CD8-positive, alpha-beta memory T cell (primary cell): ENCODE data around the gene NLRC4. TPM values are rescaled to one million over a fixed set of nuclear protein-coding genes. Genes with fewer than 3 reads are reported as not detected.
"Not testable (repeated sequence)": the region's sequence is repeated elsewhere in the genome, so short reads cannot be mapped to it uniquely, and the experiment has no call there.

Experiments used
- CTCF ChIA-PET: fragments of 350-600 bp; sonication (Branson Sonifier 250); formaldehyde crosslinking; loops from one replicate; lab custom pipeline; 2021; ENCODE audit warnings: antibody characterized with exemption; lab: Charles Lee
- POLR2A ChIA-PET: fragments of 350-600 bp; sonication (Branson Sonifier 250); formaldehyde crosslinking; loops from one replicate; lab custom pipeline; 2021; ENCODE audit warnings: antibody characterized with exemption; lab: Charles Lee
- DNase-seq, 5 donors: peaks; one replicate each; pipeline versions ENCODE4 v3.0.0 to v3.0.0-alpha.2; 2020 to 2022; ENCODE audit warnings: mixed read lengths in 1 of 5
- H3K27ac ChIP-seq: one replicate; pipeline ENCODE4 v1.7.0; 2013; ENCODE audit warnings: low read depth, mild to moderate bottlenecking, low read length, moderate library complexity
- H3K27me3 ChIP-seq: 2 replicates; pipeline ENCODE4 v1.7.0; 2013; ENCODE audit warnings: low read length, mild to moderate bottlenecking; ENCODE audit not compliant: insufficient read depth, poor library complexity, severe bottlenecking
- H3K36me3 ChIP-seq: 2 replicates; pipeline ENCODE4 v1.7.0; 2013; ENCODE audit warnings: mild to moderate bottlenecking, low read length, moderate library complexity; ENCODE audit not compliant: insufficient read depth
- H3K4me1 ChIP-seq: 2 replicates; pipeline ENCODE4 v1.7.0; 2013; ENCODE audit warnings: mild to moderate bottlenecking, low read length, moderate library complexity; ENCODE audit not compliant: insufficient read depth
- H3K4me3 ChIP-seq: 2 replicates; pipeline ENCODE4 v1.7.0; 2013; ENCODE audit warnings: mild to moderate bottlenecking, low read length
- H3K9me3 ChIP-seq: 2 replicates; pipeline ENCODE4 v1.7.0; 2013; ENCODE audit warnings: mild to moderate bottlenecking, low read length
- H3K27ac Mint-ChIP-seq, 8 donors: one replicate each; pipeline ENCODE4 v1.8.0; 2020 to 2021; ENCODE audit warnings: mixed read lengths in 8 of 8, mild to moderate bottlenecking in 6 of 8, inconsistent platforms in 3 of 8, moderate library complexity in 3 of 8
- H3K27me3 Mint-ChIP-seq, 2 donors: one replicate each; pipeline ENCODE4 v1.8.0; 2020 to 2021; ENCODE audit warnings: mixed read lengths in 2 of 2, mild to moderate bottlenecking in 1 of 2, moderate library complexity in 1 of 2
- H3K36me3 Mint-ChIP-seq, 3 donors: one replicate each; pipeline ENCODE4 v1.8.0; 2020 to 2021; ENCODE audit warnings: mixed read lengths in 3 of 3, inconsistent platforms in 1 of 3, mild to moderate bottlenecking in 1 of 3
- H3K4me1 Mint-ChIP-seq, 3 donors: one replicate each; pipeline ENCODE4 v1.8.0; 2020 to 2021; ENCODE audit warnings: mixed read lengths in 3 of 3, inconsistent platforms in 1 of 3, mild to moderate bottlenecking in 1 of 3
- H3K4me3 Mint-ChIP-seq, 7 donors: one replicate each; pipeline ENCODE4 v1.8.0; 2020 to 2021; ENCODE audit warnings: mixed read lengths in 7 of 7, mild to moderate bottlenecking in 6 of 7, moderate library complexity in 4 of 7, inconsistent platforms in 2 of 7
- H3K9me3 Mint-ChIP-seq, 5 donors: one replicate each; pipeline ENCODE4 v1.8.0; 2020 to 2022; ENCODE audit warnings: mixed read lengths in 5 of 5, mild to moderate bottlenecking in 3 of 5, moderate library complexity in 2 of 5, inconsistent platforms in 1 of 5
- polyA plus RNA-seq: library from polyadenylated mRNA; unstranded; fragments of 300-500 nt; fragmentation: Illumina TruSeq; gene quantifications from one replicate; pipeline ENCODE4 v1.2.3, GENCODE V29; 2021
- total RNA-seq, 2 experiments: library from RNA; stranded (reverse); gene quantifications; one replicate each; pipeline ENCODE4 v1.2.3, GENCODE V29; 2021

NLRC4 gene, protein sequence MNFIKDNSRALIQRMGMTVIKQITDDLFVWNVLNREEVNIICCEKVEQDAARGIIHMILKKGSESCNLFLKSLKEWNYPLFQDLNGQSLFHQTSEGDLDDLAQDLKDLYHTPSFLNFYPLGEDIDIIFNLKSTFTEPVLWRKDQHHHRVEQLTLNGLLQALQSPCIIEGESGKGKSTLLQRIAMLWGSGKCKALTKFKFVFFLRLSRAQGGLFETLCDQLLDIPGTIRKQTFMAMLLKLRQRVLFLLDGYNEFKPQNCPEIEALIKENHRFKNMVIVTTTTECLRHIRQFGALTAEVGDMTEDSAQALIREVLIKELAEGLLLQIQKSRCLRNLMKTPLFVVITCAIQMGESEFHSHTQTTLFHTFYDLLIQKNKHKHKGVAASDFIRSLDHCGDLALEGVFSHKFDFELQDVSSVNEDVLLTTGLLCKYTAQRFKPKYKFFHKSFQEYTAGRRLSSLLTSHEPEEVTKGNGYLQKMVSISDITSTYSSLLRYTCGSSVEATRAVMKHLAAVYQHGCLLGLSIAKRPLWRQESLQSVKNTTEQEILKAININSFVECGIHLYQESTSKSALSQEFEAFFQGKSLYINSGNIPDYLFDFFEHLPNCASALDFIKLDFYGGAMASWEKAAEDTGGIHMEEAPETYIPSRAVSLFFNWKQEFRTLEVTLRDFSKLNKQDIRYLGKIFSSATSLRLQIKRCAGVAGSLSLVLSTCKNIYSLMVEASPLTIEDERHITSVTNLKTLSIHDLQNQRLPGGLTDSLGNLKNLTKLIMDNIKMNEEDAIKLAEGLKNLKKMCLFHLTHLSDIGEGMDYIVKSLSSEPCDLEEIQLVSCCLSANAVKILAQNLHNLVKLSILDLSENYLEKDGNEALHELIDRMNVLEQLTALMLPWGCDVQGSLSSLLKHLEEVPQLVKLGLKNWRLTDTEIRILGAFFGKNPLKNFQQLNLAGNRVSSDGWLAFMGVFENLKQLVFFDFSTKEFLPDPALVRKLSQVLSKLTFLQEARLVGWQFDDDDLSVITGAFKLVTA
- total RNA-seq (under 1 TPM; 0.07 to 0.16 TPM), polyA plus RNA-seq (not detected)

DNA sequence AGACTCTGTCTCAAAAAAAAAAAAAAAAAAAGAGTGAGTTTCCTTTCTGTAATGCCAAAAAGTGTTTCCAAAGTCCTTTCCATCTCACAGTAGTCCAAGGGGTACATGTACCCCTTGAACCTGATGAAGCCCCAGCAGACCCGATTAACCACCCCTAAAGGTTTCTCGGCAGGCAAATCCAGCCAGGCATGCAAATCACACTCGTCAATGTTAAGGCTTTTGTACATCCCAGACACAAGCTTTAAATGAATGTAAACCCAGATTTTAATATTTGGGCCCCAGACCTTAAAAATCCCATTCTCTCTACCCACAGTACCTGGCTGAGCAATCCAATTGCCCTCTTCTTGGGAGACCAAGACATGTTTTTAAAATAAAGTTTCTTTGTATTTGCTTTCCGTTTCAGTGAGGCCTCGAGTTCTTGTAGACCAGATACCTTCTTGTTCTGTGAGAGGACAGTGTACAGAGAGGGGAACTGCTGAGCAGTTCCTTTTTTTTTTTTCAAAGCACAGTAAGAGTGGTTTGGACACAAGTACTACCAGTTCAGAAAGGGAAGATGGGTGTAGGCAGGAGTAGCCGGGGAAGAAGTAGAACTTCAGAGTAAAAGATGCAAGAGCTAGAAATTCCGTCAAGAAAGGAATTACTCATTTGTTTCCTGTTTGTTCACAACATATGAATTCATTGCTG is at the start of gene NLRC4:
NLRC4 (minus strand) TSS at position 465 of the 684 bp plus-strand sequence. CDS start 8,111 bp downstream, outside the sequence.
- Mint-ChIP-seq H3K27me3 (peaks cover 8 to 10% of the 10 kb centered on the region in 2 donors), H3K36me3 (no peaks in the 10 kb centered on the region), H3K4me1 (peaks cover 0 to 6% (median 2%) of the 10 kb centered on the region in 3 donors), H3K9me3 (no peaks in the 10 kb centered on the region), H3K4me3 (no peak within 1 kb of the TSS), H3K27ac (peak within 1 kb of the TSS in 2 of 8 donors; percentile 3 to 38)
- H3K27ac ChIP-seq, result no peak within 1 kb of the TSS
- no peaks in the 10 kb centered on the region for H3K36me3 ChIP-seq
- POLR2A ChIA-PET, result no interaction called here
- H3K4me3 ChIP-seq, result no peak within 1 kb of the TSS
- no peaks in the 10 kb centered on the region for H3K9me3 ChIP-seq
- DNase-seq, result no peak
- H3K4me1 ChIP-seq, result no peaks in the 10 kb centered on the region
- no peaks in the 10 kb centered on the region for H3K27me3 ChIP-seq
- CTCF ChIA-PET, result no interaction called here

- H3K27ac ChIP-seq, result no peak overlapping the region
- Mint-ChIP-seq H3K27me3 (no peaks in the 10 kb centered on the region), H3K36me3 (peaks cover 0 to 40% (median 6%) of the 10 kb centered on the region in 3 donors), H3K4me3 (no peak overlapping the region), H3K9me3 (no peaks in the 10 kb centered on the region), H3K4me1 (no peaks in the 10 kb centered on the region), H3K27ac (no peak overlapping the region)
- ChIA-PET POLR2A (no interaction called here), CTCF (no interaction called here)
- no peaks in the 10 kb centered on the region for H3K27me3 ChIP-seq
- H3K9me3 ChIP-seq, result no peaks in the 10 kb centered on the region
- peaks cover 9% of the 10 kb centered on the region for H3K36me3 ChIP-seq
- no peaks in the 10 kb centered on the region for H3K4me1 ChIP-seq
- no peak overlapping the region for H3K4me3 ChIP-seq
- no peak for DNase-seq
Observed at GRCh38 chr2:32310577-32310976, 45.9 kb upstream of the NLRC4 start.

DNA sequence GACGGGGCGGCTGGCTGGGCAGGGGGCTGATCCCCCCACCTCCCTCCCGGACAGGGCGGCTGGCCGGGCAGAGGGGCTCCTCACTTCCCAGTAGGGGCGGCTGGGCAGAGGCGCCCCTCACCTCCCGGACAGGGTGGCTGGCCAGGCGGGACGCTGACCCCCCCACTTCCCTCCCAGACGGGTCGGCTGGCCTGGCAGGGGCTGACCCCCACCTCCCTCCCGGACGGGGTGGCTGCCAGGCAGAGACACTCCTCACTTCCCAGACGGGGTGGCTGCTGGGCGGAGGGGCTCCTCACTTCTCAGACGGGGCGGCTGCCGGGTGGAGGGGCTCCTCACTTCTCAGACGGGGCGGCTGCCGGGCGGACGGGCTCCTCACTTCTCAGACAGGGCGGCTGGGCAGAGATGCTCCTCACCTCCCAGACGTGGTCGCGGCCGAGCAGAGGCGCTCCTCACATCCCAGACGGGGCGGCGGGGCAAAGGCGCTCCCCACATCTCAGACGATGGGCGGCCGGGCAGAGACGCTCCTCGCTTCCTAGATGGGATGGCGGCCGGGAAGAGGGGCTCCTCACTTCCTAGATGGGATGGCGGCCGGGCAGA is 29.4 kb upstream of the NLRC4 start:
- Mint-ChIP-seq H3K4me1 (peaks cover 8 to 11% (median 11%) of the 10 kb centered on the region in 3 donors), H3K36me3 (peaks cover 10 to 60% (median 16%) of the 10 kb centered on the region in 3 donors)
- POLR2A ChIA-PET, H3K36me3 ChIP-seq, H3K9me3 Mint-ChIP-seq, H3K27ac ChIP-seq, DNase-seq, H3K27me3 Mint-ChIP-seq, H3K27me3 ChIP-seq, H3K4me3 Mint-ChIP-seq, H3K9me3 ChIP-seq, H3K4me3 ChIP-seq, CTCF ChIA-PET, H3K27ac Mint-ChIP-seq: not testable (repeated sequence)
- peaks cover 10% of the 10 kb centered on the region for H3K4me1 ChIP-seq

DNA sequence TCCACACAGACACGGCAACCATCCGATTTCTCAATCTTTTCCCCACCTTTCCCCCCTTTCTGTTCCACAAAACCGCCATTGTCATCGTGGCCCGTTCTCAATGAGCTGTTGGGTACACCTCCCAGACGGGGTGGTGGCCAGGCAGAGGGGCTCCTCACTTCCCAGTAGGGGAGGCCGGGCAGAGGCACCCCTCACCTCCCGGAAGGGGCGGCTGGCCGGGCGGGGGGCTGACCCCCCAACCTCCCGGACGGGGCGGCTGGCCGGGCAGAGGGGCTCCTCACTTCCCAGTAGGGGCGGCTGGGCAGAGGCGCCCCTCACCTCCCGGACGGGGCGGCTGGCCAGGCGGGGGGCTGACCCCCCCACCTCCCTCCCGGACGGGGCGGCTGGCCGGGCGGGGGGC is 28.8 kb upstream of the NLRC4 start:
- H3K27ac Mint-ChIP-seq, result not testable (repeated sequence)

GRCh38 chr2:32291746-32292145 is 27.1 kb upstream of the NLRC4 start:
- Histone ChIP-seq H3K36me3 (no peaks in the 10 kb centered on the region), H3K4me1 (peaks cover 13% of the 10 kb centered on the region), H3K9me3 (no peaks in the 10 kb centered on the region), H3K27me3 (no peaks in the 10 kb centered on the region), H3K27ac (no peak overlapping the region), H3K4me3 (no peak overlapping the region)
- Mint-ChIP-seq H3K27me3 (no peaks in the 10 kb centered on the region), H3K27ac (no peak overlapping the region), H3K4me3 (no peak overlapping the region), H3K36me3 (peaks cover 13 to 50% (median 16%) of the 10 kb centered on the region in 3 donors), H3K9me3 (no peaks in the 10 kb centered on the region), H3K4me1 (peaks cover 26 to 32% (median 31%) of the 10 kb centered on the region in 3 donors)
- ChIA-PET POLR2A (no interaction called here), CTCF (interaction anchor here (1.4 kb wide), 1 partner anchor 16 kb away, joined by 3 read pairs; no protein-coding TSS in a partner anchor)
- no peak for DNase-seq

More for the DNA sequence above, 28.8 kb upstream of the NLRC4 start:
- H3K9me3 Mint-ChIP-seq, H3K27me3 ChIP-seq, H3K36me3 ChIP-seq, DNase-seq, H3K9me3 ChIP-seq, H3K4me3 ChIP-seq, CTCF ChIA-PET, H3K27me3 Mint-ChIP-seq, H3K4me3 Mint-ChIP-seq, H3K27ac ChIP-seq, POLR2A ChIA-PET: not testable (repeated sequence)
- H3K36me3 Mint-ChIP-seq, result peaks cover 10 to 57% (median 16%) of the 10 kb centered on the region in 3 donors
- peaks cover 13% of the 10 kb centered on the region for H3K4me1 ChIP-seq
- peaks cover 13 to 17% (median 17%) of the 10 kb centered on the region in 3 donors for H3K4me1 Mint-ChIP-seq

- peaks cover 34 to 47% (median 45%) of the 10 kb centered on the region in 3 donors for H3K4me1 Mint-ChIP-seq
- peaks cover 13% of the 10 kb centered on the region for H3K4me1 ChIP-seq
- H3K27me3 ChIP-seq, result no peaks in the 10 kb centered on the region
- DNase-seq, result no peak
- H3K4me3 ChIP-seq, result no peak overlapping the region
- no peaks in the 10 kb centered on the region for H3K36me3 ChIP-seq
- H3K27ac Mint-ChIP-seq, result no peak overlapping the region
- CTCF ChIA-PET, result no interaction called here
- no peak overlapping the region for H3K27ac ChIP-seq
- peaks cover 10 to 42% (median 10%) of the 10 kb centered on the region in 3 donors for H3K36me3 Mint-ChIP-seq
- H3K4me3 Mint-ChIP-seq, result no peak overlapping the region
- no peaks in the 10 kb centered on the region for H3K9me3 Mint-ChIP-seq
- H3K27me3 Mint-ChIP-seq, result no peaks in the 10 kb centered on the region
- POLR2A ChIA-PET, result no interaction called here
- H3K9me3 ChIP-seq, result no peaks in the 10 kb centered on the region
Observed at GRCh38 chr2:32290000-32290339, 25.3 kb upstream of the NLRC4 start.

GRCh38 chr2:32289165-32289999 is 24.7 kb upstream of the NLRC4 start:
- H3K27me3 Mint-ChIP-seq, result no peaks in the 10 kb centered on the region
- H3K9me3 ChIP-seq, result no peaks in the 10 kb centered on the region
- POLR2A ChIA-PET, result no interaction called here
- CTCF ChIA-PET, result no interaction called here
- peaks cover 40 to 53% (median 51%) of the 10 kb centered on the region in 3 donors for H3K4me1 Mint-ChIP-seq
- no peaks in the 10 kb centered on the region for H3K27me3 ChIP-seq
- DNase-seq, result no peak
- H3K4me1 ChIP-seq, result peaks cover 17% of the 10 kb centered on the region
- peak overlapping the region in 1 of 7 donors; percentile 8 for H3K4me3 Mint-ChIP-seq
- H3K27ac ChIP-seq, result no peak overlapping the region
- H3K9me3 Mint-ChIP-seq, result no peaks in the 10 kb centered on the region
- H3K27ac Mint-ChIP-seq, result peak overlapping the region in 5 of 8 donors; percentile 0 to 71 (median 42)
- H3K36me3 Mint-ChIP-seq, result peaks cover 13 to 45% (median 14%) of the 10 kb centered on the region in 3 donors
- H3K4me3 ChIP-seq, result no peak overlapping the region
- H3K36me3 ChIP-seq, result no peaks in the 10 kb centered on the region
